ENCODE measurements around the gene SFMBT2. TPM values are rescaled to one million over a fixed set of nuclear protein-coding genes. Genes with fewer than 3 reads are reported as not detected.
"Not testable (repeated sequence)": the region's sequence is repeated elsewhere in the genome, so short reads cannot be mapped to it uniquely, and the experiment has no call there.

SFMBT2 gene
- total RNA-seq, 1 donor from 2014 or later = 17.8 TPM

DNA sequence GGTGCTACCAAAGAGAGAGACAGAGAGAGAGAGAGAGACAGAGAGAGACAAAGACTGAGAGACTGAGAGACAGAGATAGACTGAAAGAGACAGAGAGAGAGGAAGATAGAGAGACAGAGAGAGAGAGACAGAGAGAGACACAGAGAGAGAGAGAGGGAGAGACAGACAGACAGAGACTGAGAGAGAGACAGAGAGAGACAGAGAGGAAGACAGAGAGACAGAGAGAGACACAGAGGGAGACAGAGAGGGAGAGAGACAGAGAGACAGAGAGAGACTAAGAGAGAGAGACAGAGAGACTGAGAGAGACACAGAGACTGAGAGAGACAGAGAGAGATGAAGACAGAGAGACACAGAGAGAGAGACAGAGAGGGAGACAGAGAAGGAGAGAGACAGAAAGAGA is 91.2 kb downstream of the SFMBT2 start:
- no peak for DNase-seq

DNA sequence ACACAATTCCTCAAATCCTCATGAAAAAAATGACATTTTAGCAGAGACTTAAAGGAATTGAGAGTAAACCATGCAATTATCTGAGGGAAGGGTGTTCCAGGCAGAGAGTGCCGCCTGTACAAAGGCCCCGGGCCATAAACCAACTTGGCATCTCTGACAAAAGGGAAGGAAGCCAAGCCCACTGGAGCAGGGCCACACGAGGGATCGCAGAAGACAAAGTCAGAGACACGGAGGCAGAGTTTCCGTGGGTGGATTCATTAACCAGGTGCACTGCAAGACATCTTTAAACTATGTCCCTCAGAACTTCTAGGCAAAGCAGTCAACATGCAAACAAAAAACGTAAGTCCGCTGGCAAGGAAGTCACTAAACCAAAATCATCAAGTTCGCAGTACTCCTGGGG is 92.0 kb downstream of the SFMBT2 start:
- DNase-seq = no peak

DNA sequence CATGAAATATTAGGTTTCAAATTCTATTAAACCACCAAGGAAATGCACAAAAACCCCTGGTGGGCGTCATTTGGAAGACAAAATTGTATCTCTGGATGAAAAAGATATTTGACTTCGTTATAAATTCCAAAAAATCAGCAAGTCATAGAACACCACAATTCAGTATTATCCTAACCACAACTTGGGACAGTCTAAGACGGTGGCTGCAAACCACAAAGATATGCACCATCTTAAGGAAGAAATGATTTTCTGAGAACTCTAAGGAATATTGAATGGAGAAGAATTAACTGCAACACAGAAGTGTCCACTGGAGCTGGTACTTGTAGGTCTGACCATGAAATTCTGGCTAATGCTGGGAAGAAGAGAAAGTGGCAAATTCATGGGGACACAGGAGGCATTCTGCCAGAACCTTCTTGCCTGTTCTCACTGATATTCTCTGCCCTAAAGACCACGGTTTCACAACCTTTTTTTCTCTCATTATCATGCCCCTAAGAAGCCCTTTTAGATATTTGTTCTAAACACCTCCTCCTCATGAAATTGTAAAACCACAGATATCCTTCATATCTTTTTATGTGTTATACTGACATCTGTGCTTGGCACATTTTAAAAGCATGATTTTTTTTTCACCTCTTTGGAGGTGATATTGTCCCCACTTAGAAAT is 92.9 kb downstream of the SFMBT2 start:
- no peak for DNase-seq

DNA sequence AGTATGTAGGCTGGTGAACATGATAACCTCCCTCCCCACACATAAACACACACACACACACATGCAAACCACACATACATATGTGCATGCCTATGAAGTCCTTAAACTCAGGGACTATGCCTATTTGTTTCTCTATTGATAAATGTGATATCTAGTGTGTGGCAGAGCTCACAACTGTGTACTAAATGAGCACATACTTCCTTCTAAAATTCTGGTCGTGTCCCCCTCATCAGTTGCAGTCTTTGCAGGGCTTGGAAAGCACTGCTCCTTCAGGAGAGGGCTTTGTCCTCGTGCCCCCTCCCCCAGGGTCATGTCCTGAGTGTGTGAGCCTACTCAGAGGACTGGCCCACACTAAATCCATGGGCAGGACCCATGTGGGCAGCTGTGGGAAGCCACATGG is 94.0 kb downstream of the SFMBT2 start:
- DNase-seq = no peak

DNA sequence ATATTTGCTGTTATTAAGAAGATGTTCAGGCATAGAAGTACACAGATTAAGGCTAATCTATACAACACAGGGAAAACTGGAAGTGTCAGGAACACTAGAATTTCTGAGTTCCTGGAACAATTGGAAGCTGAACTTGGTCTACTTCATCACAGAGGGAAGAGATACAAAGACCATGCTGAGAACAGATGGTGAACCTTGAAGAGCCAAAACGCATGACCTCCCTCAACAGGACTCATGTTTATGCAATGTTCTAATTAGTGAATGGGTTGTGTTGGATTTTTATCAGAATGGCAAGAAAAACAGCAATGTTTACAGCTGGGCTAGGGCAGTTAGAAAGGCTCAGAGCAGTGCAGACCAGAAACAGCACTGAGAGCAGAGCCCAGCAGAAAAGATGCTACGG is 94.9 kb downstream of the SFMBT2 start:
- DNase-seq = no peak

DNA sequence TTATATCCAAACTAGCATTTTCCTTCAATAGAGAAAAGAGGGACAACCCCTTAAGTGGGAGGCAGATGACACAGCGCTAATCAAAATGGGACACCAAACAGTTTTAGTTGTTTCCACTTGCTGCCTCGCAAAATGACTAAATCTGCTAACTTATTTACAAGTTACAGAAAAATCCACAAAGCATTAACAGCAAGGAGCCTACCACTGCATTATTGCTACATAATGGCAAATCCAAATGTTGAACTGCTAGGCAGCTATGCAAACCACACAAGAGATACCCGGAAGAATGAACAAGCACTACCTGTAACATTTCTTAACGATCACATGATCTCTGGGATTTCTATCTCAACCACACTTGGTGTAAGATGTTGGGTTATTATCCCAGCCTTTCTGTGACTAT is 96.7 kb downstream of the SFMBT2 start:
- no peak for DNase-seq

DNA sequence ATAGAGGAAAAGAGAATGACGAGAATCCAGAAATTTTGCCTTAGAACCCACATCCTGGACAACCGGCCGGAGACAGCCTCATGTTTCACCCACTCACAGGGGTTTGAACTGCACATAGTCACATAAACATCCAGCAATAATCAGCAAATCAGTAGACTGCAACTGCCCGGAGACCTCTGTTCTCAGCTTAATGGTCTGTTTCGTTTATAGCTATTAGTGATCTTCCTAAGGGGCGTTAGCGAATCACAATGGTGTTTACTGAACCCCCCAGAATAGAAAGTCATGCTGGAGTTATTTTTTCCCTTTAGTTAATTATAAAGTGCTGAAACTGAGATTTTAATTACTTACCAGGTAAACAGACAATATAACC is 98.4 kb downstream of the SFMBT2 start:
- no peak for DNase-seq

DNA sequence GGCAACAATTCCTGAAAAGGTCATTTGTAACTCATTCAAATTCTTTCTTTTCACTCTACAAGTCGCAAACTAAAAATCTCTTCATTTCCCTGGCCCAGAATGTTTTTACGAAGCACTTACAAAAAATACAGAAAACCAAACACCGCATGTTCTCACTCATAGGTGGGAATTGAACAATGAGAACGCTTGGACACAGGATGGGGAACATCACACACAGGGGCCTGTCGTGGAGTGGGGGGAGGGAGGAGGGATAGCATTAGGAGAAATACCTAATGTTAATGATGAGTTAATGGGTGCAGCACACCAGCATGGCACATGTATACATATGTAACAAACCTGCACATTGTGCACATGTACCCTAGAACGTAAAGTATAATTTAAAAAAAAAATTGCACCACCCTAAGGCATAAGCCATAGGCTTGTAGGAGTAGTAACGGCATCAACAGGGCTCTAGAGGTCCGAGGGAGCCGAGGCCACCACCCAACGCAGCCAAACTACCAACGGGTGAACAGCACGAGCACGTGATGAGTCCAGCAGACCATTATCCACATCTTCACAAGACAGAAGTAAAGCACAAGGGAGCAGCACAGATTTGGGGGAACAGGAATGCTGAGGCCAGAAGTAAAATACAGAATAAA is 98.9 kb downstream of the SFMBT2 start:
- DNase-seq = not testable (repeated sequence)

DNA sequence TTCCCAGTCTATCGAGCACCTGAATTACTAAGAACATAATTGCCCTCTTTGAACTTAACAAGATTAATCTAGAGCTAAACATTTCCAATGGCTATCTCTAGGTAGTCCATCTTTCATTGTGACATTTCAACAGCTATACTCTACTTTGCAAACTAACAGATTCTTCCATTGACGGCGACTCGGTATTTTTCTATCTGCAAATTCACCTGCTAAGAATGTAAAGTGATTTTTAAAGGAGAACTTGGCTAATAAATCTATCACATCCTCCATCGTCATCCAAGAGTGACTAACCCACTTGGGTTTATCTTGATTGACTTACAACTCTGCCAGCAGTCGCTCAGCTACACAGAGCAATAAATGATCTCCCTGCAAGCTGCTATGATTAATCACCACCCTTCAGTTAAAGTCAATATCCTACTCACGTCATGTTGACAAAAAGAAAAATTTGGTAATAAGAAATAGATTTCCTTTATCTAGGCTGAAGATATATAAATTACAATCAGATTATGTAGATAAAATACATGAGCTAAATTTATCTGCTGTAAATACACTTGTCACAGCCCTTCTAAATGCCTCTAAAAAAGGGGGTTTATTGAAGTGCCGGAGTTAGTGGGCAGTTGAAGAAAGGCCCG is 99.5 kb downstream of the SFMBT2 start:
- no peak for DNase-seq

DNA sequence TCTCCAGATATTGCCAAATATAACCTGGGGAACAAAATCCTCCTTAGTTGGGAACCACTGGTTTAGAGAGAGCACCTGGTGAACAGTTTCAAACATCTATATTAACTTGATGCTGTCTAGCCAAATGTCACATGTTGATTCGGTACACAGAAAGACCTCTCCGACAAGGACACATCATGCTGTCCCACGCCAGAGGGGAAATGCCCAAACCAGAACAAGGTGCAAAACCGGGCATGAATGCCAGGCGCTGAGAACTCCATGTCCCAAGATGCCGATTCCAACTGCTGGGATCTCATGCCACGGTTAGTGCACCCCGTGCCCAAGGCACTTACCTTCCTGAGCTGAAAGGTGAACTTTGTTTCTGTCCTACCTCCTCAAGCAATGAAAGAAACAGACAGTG is 100.8 kb downstream of the SFMBT2 start:
- DNase-seq = no peak

DNA sequence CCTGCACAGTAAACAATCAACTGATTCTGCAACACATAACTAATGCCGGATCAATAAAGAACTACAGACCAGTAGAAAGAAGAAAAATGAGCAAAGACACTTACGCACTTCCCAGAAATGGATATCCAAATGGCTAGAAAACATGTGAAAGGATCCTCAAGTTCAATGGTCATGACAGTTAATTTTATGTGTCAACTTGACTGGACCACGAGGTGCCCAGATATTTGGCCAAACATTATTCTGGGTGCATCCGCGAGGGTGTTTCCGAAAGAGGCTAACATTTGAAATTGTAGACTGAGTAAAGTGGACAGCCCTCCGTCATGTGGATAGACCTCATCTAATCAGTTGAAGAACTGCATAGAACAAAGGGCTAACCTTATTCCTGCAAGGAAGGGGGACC is 102.0 kb downstream of the SFMBT2 start:
- DNase-seq = no peak

DNA sequence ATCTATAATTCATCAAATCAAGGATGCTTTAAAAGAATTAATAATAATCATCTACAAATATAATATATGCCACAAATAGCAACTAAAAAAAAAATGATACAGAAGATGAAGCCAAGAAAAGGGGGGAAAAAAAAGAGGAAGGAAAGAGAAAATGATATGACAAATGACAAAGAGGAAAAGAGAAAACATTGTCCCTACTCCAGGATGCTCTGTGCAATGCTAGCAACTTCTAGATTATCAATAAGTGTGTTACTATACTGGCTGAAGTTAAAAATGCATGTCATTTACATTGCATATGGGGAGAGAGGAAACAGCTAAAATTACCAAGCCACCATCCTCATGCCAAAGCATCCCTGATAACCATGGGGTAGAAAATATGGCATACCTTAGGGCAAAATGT is 104.2 kb downstream of the SFMBT2 start:
- no peak for DNase-seq

DNA sequence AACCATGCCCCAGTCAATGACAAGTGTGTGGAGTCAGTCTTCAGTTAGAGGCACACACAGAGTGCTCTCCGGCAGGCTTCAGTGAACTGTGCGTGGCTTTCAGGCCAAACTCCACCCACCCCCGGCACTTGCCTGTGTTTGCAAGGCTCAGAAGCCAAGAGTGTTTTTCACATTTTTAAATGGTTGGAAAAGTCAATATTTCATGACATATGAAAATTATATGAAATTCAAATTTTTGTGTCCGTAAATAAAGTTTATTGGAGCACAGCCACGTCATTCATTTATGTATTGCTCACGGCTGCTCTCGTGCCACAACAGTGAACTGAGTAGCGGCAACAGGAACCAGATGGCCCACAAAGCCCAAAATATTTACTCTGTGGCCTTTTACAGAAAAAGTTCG is 104.7 kb downstream of the SFMBT2 start:
- DNase-seq = no peak

DNA sequence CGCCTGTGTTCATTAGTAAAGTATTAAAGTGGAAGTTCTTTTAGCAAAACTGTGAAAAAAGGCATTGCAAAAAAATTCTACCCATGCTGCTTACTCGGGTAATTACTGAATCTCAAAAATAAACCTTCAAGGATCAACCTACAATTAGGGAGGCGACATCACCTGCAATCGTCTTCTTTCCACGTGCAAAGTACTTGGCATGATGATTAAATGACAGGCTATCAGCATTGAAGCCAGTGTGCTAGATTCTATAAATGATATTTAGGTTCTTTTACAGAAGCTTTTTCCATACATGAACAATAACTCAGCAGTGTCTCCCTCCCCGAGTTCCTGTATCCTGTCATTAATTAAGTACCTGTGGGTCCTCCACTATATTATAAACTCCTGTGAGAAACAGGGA is 105.8 kb downstream of the SFMBT2 start:
- no peak for DNase-seq

DNA sequence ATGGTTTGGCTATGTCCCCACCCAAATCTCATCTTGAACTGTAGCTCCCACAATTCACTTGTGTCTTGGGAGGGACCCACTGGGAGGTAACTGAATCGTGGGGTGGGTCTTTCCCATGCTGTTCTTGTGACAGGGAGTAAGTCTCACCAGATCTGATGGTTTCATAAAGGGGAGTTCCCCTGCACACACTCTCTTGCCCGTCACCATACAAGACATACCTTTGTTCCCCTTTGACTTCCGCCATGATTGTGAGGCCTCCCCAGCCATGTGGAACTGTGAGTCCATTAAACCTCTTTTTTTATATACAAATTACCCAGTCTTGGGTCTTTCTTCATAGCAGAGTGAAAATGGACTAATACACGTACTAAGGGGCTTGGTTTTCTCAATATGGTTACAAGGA is 106.7 kb downstream of the SFMBT2 start:
- DNase-seq = no peak

DNA sequence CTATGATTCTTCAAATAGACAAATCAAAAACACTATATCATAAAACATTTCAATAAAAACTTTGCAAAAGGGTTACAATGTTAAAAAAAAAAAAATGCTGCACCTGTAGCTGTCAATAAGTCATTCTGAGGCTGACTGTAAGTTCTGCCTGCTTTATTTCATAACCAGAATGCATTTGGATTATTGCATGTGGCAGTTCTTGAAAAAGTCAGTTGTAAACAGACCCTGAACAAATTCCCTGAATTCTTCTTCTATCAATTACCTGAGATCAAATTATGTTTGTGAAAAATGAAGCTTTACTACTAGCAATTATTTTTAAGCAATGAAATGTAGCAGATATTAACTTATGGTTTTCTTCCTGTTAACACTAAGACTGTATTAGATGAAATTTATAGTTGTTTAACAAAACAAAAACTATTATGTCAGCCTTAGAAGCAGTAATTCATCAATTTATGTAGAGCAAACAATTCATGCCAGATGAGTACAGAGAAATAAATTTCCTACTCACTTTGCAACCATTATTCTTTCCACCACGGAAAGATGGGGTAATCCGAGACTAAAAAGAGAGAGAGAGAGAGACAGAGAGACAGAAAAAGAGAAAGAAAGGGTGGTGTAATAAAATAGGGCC is 107.8 kb downstream of the SFMBT2 start:
- DNase-seq = no peak

DNA sequence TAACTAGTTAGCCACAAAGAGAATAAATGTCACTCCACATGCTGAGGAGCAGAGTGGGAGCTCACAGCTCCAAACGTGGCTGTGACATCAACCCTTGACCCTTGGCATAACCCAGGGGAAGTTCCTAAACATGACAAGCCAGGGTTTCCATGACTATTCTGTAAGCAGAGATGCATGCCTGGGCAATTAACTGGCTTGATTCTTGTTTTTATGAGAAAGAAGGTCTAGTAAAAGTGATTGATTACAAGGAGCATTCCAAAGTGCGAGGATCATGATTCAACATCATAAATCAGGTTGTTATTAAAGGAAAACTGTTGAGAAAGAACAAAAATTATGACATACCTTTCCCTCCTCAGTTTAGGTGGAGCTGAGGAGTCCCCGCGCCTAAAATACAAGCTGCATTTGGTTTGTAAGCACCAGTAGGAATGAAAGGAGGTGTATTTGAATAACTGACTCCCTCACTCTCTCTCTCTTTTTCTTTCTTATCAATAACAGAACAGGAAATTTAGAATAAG is 108.4 kb downstream of the SFMBT2 start:
- no peak for DNase-seq

DNA sequence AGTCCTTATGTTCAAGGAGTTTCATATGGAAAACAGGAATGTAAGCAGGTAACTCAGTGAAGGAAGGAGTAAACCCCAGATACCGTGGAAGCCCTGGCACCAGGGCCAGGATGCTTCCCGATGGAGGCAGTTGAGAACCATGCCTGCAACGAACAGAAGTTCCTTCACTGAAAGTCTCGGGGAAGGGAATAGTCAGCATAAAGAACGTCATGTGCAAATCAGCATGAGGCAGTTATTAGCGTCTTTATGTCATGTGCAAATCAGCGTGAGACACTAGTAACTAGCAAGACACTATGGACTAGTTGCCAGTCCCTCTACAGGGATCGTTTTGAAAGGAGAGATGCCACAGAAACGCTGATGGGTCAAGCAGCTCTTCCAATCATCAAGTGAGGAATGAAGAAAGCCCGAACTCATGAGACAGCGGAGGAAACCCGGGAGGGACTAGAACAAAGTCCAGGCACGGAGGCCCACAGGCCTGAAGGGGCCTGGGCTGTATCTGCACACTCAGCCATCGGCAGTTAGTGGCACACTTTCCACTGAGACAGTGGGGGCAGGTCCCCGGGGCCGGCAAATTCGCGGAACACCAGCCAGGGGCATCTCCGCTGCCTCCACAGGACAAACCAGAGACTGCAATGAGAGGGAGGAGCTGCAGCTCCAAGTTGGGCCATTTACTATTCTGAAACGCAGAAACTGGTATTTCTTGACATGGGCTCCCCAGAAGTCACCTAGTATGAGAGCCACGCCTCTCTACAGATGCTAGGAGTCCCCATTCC is 109.6 kb downstream of the SFMBT2 start:
- DNase-seq = no peak

DNA sequence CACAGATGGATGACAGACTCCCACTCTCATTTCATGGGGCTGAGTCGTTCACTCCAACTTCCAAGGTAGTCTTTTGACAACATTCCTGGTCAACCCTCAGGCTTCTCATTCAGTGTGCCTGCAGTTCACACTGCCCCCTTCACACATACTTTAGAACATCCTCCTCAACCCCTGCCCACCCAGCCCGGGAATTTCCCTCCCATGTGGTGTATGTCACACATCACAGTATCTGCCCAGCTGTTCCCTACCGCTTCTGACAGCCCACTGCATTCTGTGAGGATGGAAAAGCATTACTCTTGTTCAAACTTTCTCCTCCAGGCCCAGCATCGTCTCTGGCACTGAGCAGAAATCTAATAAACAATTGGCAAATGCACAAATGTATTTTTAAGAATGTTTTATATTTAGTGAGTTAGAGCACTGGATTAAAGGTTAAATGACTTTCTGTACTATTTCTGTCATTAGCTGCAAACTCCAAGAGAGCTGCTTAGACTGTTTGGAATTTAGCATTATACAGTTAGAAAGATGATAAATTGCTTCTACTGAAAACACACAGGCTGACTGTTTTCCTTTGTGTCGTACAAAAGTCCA is 110.4 kb downstream of the SFMBT2 start:
- DNase-seq = no peak

DNA sequence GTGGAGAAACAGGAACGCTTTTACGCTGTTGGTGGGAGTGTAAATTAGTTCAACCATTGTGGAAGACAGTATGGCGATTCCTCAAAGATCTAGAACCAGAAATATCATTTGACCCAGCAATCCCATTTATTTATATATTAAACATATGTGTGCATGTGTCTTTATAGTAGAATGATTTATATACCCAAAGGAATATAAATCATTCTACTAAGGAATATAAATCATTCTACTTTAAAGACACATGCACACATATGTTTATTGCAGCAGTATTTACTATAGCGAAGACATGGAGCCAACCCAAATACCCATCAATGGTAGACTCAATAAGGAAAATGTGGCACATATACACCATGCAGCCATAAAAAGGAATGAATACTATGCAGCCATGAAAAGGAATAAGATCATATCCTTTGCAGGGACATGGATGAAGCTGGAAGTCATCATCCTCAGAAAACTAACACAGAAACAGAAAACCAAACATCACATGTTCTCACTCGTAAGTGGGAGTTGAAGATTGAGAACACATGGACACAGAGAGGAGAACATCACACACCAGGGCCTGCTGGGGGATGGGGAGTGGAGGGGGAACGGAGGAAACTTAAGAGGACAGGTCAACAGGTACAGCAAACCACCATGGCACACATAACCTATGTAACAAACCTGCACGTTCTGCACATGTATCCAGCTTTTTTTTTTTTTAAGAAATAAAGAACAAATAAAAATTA is 111.1 kb downstream of the SFMBT2 start:
- not testable (repeated sequence) for DNase-seq

DNA sequence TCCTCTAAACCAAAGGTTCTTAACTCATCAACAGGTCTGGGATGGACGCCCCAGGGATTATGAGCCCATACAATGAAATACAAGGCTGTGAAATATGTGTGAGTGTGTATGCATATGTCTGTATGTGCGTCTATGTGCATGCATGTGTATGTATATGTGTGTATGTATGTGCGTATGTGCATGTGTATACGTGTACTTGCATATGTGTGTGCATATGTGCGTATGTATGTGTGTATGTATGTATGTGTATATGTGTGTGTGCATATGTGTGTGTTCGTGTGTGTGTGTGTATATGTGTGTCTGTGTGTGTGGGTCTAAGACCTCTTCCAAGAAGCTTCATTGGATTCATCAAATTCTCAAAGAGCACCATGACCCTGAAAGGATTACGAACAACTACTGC is 112.3 kb downstream of the SFMBT2 start:
- no peak for DNase-seq

DNA sequence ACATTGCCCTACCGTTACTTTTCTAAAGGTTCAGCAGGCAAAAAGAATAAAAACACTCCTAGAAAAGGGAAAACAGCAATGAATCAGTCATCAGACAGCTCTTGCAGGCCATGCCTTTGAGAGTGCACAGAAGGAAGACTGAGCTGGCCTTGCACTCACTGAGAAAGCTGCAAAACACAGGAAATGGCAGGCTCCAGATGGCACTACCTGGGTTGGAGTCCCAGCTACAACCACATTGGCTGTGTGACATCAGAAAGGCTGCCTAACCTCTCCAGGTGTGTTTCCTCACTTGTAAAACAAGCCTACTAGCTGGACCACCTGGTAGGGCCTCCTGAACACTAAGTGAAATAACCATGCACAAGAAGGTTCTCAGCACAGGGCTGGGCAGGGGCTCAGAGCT is 113.7 kb downstream of the SFMBT2 start:
- no peak for DNase-seq

All from occipital lobe (tissue), 2 donors.